SK-N-SH treated with all-trans-retinoic acid at 6 μM for 48 hours (cell line): Measurements from ENCODE around the gene JOSD2.

Experiments used
- ARNTL ChIP-seq: fragments of 450-650 bp; formaldehyde crosslinking; IDR thresholded peaks from 2 replicates; pipeline ENCODE4 v1.5.0; 2020; ENCODE audit warnings: low read depth, mild to moderate bottlenecking, moderate library complexity, borderline replicate concordance
- CSRNP3 ChIP-seq: fragments of 250-450 bp; sonication (Bioruptor Pico); IDR thresholded peaks from 2 replicates; pipeline ENCODE4 v1.5.1; 2021; ENCODE audit warnings: mild to moderate bottlenecking, moderate library complexity
- PATZ1 ChIP-seq: fragments of 250-450 bp; sonication (Bioruptor Pico); IDR thresholded peaks from 2 replicates; pipeline ENCODE4 v1.8.0; 2020; ENCODE audit warnings: mild to moderate bottlenecking, moderate library complexity, borderline replicate concordance
- RARB ChIP-seq: fragments of 250-450 bp; sonication (Bioruptor Pico); IDR thresholded peaks from 2 replicates; pipeline ENCODE4 v1.8.0; 2021; ENCODE audit warnings: mild to moderate bottlenecking, moderate library complexity
- TSHZ2 ChIP-seq: fragments of 250-450 bp; sonication (Bioruptor Pico); IDR thresholded peaks from 2 replicates; pipeline ENCODE4 v1.5.0; 2020; ENCODE audit warnings: mild to moderate bottlenecking, moderate library complexity
- ZFP3 ChIP-seq: fragments of 250-450 bp; sonication (Bioruptor Pico); IDR thresholded peaks from 2 replicates; pipeline ENCODE4 v1.5.0; 2020; ENCODE audit warnings: mild to moderate bottlenecking, moderate library complexity
- ZNF565 ChIP-seq: fragments of 450-650 bp; formaldehyde crosslinking; conservative IDR thresholded peaks from 2 replicates; pipeline ENCODE4 v1.5.0; 2020; ENCODE audit warnings: low read depth, mild to moderate bottlenecking, moderate library complexity

- TF ChIP-seq PATZ1 (CRISPR knock-in tag): no peak
- TF ChIP-seq ZFP3 (CRISPR knock-in tag): no peak
- TF ChIP-seq TSHZ2 (CRISPR knock-in tag): no peak
- TF ChIP-seq ARNTL (CRISPR knock-in tag): no peak
- no peak for TF ChIP-seq ZNF565 (CRISPR knock-in tag)
- TF ChIP-seq RARB: no peak
- TF ChIP-seq CSRNP3 (CRISPR knock-in tag): no peak
Observed at GRCh38 chr19:50509366-50509765, 1.6 kb downstream of the JOSD2 start.
